ENCODE measurements around the gene LRRC73.
"Not testable (repeated sequence)": the region's sequence is repeated elsewhere in the genome, so short reads cannot be mapped to it uniquely, and the experiment has no call there.

The LRRC73 gene

DNA sequence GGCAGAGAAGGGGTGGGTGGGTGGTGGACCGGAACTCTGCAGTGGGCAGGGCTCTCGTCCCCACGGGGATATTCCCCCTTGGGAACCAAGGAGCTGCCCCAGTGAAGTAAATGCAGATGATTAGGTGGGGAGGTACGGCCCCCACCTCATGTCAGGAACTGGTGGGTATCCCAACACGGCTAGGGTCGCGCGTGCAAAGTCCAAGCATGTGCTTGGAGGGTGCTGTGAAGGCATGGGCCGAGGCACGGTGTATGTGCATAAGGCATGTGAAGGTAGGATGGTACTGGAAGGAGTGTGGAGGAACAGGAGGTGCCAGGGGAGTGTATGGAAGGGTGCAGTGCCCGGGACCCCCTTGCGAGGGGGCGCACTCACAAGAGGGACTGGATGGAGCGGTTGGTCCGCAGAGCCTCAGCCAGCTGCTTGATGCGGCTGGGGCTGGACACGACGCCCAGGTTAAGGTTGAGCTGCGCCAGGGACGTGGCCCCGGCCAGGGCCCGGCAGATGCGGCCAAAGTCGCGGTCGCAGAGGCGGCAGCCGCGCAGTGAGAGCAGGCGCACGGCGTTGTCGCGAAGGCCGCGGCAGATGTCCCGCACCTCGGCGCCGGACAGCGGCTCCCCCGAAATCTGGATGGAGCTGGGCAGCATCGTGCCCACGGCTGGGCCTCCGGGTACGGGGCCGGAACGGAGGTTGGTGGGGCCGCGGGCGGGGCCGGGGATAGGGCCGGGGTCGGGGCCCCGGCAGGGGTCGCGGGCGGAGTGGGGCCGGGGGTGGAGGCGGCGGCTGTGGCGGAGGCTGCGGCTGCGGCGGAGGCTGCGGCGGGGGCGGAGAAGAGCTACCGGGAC, 783 bp downstream of the LRRC73 start:
- no peak for DNase-seq

DNA sequence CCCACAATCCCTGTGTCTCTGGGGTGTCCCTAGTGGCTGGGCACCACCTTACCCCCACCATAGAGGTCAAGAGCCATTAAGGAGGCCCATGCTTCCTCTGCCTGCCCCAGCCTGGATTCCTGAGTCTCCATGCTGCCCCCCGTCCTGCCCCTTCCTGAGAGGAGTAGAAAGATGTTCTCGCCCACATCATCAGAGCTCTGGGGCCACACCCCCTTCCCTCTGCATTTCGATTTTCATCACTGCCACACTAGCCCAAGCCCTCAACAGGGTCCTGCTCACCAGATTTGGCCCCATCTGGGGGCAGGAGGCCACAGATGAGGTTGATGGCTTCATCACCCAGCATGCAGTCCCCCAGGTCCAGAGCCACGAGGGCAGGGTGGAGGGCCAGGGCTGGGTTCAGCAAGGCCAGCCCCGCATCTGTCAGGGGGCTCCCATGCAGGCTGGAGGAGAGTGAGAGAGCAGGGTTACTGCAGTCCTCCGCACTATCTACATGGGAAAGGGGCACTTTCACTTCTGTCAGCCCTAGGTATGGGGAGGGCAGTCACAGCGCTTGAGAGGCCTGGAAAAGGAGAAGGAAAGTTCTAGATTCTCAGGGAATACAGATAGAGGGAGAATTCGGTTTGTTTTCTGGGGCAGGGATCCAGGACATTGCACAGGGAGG, 1.5 kb downstream of the LRRC73 start:
- DNase-seq = no peak

DNA sequence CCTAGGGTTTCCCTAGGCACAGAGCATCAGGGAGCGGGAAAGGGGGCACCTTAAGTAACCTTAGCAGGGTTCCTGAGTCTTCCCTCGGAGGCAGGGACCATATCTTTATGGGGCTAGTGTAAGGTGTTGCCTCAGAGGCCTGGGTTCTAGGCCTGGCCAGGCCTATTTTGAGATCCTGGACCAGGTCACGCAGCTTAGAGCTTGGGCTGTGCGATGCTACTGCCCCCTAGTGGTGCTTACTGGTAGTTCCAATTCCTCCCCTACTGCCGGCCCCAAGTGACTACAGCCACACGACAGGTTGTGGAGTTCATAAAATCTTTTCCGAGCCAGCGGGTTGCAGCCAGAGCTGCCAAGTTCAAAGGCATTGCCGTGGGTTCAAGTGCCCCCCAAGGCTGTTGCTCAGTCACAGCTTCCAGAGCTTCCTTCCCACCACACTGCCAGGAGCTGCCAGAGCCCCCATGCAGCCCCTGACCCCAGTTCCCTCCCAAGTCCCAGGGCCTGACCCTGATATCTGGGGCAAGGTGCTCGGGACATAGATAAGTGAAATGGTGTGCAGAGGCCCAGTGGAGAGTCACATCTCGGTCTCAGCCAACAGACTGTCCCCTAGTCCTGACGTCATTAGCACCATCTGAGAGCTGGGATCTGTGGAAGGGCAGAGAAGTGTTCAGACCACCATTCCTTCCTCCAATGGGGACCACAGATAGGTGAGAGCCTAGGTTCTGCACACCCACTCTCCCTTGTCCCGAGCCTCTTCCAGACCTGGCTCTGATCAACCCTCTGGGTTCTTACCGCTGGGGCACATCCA, 3.3 kb downstream of the LRRC73 start:
- peak; percentile 83 for DNase-seq

DNA sequence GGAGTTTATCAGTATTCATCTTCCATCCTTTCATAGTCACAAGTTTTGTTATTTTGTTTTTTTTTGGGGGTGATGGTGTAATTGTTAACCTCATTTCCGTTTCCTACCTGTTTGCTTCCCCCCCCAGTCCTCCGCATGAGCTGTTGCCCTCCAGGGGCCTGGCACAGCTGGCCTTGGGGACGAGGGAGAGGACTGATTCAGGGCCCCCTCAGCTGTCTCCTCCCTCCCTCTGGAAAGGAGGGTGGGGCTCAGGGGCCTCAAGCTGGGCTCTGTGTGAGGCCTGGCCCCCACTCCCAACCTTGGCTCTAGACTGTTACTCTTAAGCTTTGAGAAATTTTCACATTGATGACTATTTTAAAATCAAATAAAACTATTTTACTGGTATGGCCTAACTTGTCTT, 4.0 kb downstream of the LRRC73 start:
- no peak for DNase-seq

DNA sequence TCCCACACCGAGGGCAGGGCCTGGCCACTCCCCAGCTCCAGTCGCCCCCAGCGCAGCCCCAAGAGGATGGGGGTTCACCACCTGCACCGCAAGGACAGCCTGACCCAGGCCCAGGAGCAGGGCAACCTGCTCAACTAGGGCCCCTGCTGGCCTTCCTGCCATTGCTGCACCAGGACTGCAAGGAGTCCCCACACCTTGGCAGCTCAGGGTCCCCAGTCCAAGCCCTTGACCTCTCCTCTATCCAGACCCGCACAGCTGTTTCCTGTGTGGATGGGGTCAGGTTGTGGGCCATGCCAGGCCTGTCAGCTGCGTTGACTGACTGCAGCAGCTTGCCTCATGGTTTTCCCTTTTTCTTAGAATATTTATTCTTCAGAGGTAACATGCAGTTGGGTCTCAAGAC, 4.4 kb downstream of the LRRC73 start:
- no peak for DNase-seq

DNA sequence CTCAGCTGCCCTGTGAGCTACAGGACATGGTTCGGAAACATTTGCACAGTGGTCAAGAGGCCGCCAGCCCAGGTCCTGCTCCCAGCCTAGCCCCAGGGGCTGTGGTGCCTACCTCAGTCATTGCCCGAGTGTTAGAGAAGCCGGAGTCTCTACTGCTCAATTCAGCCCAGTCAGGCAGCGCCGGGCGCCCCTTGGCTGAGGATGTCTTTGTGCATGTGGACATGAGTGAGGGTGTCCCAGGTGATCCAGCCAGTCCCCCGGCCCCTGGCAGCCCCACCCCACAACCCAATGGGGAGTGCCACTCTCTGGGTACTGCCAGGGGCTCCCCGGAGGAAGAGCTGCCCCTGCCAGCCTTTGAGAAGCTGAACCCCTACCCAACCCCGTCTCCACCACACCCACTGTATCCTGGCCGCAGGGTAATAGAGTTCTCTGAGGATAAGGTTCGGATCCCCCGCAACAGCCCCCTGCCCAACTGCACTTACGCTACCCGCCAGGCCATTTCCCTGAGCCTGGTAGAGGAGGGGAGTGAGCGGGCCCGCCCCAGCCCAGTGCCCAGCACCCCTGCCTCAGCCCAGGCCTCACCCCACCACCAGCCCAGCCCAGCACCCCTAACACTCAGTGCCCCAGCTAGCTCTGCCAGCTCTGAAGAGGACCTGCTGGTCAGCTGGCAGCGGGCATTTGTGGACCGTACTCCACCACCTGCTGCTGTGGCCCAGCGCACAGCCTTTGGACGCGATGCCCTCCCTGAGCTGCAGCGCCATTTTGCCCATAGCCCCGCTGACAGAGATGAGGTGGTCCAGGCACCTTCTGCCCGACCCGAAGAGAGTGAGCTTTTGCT, 5.2 kb downstream of the LRRC73 start:
- no peak for DNase-seq

DNA sequence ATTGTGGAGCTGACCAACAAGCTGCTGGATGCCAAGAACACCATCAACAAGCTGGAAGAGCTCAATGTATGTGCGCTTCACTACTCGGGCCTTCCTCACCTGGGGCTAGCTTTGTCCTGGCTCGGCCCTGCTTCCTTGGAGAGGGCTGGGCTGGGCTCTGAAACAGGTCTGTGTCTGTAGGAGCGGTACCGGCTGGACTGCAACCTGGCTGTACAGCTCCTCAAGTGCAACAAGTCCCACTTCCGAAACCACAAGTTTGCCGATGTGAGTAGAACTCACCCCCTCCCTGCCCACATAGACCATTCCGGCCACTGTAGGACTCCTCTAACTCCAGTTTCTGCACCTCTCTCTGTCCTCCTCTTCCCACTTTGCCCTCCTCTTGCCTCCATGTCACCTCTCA, 6.7 kb downstream of the LRRC73 start:
- no peak for DNase-seq

DNA sequence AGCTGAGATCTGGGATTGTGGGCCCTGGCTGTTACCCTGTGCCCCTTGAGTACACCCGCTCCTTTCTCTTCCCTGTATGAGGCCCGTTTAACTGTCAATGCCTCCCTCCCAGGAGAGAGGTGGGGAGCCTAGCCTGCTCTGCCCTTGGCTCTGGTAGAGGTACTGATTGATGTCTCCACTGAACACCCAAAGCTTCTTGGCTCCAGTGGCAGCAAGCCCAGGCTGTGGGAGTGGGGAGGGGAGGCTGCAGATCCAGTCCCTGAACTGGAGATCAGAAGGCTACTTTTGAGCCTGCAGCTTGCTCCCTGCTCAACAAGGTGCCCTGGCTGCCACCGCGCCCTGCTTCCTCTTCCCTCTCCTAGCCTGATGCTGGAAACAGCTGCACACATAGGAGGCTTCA, 7.5 kb downstream of the LRRC73 start:
- no peak for DNase-seq

DNA sequence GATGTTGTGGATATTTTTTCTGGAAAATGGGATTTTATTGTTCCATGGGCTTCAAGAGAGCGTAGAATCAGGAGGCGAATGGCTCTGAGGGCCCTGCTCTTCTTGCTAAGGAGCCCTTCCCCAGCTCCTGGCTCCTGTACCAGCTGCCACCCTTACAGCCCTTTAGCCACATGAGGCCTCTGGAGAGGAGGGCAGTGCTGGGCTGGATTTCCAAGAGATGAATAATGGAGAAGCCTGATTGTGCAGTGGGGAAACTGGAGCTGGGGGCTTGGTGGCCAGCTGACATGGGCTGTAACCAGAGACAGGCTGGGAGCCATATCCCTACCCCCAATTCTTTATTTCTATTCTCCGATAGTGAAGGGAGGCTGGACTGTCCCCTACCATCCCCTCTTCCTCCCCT, 9.2 kb downstream of the LRRC73 start:
- DNase-seq = no peak

DNA sequence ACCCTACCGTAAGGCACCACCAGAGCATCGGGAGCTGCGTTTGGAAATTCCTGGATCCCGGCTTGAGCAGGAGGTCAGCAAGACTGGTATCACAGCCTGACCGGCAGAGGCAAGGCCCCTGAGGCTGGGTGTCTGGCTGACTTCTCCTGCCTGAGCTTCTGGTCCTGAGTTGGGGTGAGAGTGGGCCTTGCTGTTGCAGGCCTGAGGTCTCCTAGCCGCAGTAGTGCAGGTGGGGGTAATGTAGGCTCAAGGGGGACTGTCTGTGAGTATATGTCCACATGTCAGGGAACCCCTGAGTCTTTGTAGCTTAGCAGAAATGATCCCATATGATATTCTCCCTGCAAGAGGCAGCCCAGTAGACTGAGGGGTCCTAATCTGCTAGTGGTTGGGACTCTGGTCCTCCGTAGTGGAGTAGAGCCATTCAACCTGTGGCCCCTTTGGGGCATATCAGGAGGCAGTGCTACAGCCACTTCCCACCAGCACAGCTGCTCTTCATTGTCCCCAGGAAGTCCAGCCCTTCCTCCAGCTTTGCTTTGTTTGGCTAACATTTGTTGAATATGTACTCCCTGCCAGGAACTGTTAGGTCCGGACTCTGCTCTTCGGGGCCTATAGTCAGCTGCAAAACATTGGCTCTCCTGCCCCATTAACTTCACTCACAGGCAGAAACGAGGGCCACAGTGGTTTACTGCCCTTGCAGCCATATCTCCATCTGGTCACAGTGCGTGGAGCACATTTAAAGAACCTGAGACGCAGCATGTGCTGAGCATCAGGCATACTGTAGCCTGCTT, 10.9 kb downstream of the LRRC73 start:
- no peak for DNase-seq

DNA sequence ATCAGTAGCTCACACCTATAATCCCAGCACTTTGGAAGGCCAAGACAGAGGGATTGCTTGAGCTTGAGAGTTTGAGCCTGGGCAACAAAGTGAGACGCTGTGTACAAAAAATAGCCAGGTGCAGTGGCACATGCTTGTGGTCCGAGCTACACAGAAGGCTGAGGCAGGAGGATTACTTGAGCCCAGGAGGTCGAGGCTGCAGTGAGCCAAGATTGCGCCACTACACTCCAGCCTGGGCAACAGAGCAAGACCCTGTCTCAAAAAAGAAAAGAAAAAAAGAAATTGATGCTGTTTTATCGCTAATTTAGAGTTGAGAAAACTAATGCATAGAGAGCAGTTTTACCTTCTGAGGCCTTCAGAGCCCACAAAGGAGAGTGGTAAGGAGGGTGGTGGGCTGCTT, 11.9 kb downstream of the LRRC73 start:
- DNase-seq = not testable (repeated sequence)

DNA sequence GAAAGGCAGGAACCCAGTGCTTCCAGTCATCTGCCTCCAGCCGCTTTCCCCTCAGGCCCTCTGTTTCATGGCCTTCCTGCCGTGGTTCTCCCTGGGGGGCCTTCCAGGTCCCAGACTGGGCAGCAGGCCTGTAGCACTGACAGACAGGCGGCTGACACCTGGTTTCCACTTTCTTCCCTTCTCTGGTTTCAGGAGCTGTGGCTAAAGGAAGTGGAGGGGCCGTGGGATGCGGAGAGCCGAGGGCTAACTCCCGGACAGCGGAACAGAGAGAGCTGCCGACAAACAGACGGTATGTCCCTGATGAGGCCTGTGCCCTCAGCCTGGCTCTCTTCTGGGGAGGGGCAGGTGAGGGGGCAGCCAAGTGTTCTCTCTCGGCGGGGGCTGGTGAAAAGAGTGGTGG, 12.5 kb downstream of the LRRC73 start:
- DNase-seq = no peak

DNA sequence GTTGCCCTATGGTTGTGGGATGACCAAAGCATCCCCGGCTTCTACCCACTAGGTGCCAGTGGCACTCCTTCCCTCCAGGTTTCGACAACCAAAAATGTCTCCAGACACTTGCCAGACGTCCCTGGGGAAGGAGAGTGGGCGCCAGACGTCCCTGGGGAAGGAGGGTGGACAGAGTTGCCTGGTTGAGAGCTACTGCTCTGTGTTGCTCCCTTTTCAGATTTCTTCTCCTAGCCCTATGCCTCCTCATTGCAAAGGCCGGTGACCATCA, 13.1 kb downstream of the LRRC73 start:
- DNase-seq = no peak

DNA sequence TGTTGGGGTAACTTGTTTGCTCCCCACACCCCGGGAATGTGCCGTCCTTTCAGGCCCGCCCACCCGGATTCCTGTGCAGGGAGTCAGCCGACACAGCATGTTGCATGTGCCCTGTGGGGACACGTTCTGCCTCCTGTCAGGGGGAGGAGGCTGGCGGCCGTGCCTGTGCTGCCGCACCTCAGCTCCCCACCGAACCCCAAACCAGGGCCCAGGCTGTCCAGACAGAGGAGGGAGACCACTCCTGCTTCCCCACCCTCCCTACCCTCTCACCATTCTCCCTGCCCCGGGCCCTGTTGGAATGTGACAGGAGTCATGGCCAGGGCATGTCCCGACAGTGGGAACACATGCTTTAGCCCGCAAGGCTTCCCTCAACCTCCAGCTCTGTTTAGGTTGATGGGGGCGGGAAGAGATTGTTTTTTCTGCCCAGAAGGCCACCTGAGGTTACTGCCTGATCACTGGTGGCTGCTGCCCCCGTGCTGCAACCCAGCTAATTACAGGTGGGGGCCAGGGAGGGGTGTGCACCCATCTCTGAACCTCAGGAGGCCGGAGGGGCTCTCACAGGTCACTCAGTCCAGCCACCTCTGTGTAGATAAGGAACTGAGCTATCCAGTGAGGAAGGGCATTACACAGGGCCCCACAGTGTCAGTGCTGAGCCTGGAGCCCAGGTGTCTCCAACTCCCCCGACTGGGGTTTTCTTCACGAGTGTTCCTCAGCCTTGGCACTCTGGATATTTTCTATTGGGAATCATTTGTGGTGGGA, 13.6 kb downstream of the LRRC73 start:
- peak; percentile 20 for DNase-seq

DNA sequence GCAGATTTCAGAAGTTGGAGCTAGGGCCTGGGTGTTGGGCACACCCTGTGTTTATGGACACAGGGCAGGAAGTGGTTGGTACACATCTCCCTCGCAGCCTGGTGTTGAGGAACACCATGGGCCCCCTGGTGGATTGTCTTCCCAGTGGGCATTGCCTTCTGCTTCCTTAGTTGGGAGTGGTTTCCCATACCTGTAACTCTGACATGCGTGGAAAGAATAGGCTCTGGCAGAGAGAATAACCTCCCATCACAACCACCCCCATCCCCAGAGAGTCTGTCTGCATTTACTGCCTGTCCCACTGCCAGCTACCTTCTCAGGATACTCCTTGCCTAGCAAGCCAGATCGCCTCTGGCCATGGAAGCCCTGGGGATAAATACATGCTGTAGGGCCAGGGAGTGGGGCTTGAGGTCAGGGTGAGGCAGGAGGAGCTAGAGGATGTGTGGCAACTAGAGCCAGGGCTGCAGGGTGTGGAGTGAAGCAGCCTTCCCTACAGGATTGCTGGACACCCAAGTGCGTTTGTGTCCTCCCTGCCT, 14.7 kb downstream of the LRRC73 start:
- DNase-seq = no peak

DNA sequence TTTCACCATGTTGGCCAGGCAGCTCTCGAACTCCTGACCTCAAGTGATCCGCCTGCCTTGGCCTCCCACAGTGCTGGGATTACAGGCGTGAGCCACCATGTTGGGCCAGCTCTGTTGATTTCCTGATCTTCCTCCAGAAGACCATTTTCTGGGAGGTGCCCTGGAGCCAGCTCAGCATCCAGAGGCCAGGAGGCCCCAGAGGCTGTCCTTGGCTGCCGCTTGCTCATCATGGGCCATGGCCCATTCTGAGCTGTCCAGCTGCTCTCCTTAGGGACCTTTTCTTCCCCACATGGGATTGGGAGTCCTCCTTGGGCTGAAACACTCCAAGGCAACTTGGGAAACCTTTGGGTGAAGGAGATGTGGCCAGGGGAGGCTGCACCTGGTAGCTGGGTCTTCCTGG, 15.4 kb downstream of the LRRC73 start:
- no peak for DNase-seq

DNA sequence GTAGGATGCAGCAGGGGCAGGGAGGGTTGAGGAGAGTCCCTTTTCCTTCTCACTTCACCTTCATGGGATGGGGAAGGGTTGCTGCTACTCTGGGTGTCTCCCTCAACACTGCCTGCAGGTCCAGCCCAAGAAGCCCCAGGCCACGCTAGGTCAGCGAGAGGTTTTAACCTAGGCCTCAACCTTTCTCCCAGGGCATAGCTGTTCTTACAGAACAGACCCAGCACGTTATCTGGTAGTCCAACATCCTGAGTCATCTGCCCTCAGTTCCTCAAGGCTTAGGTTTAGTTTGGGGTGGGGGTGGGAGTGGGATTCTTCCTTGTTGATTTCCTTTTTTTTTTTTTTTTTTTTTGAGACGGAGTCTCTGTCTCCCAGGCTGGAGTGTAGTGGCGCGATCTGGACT, 15.8 kb downstream of the LRRC73 start:
- no peak for DNase-seq

DNA sequence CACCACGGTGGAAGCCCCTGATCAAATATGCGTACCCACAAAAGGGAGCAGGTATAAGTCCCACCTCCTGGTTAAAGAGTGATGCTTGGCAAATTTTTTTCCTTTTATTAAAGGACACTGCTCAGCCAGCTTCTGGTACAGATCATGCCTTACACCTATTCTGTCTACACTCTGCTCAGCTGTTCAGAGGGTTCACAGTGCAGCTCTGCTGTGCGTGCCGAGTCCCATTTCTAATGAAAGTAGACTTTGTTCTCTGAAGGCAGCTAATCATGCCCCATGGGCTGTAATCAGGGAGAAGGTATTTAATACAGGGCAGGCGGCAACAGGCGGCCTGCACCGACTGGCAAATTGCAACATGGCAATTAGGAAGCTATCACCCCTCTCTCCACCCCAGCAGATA, 16.3 kb downstream of the LRRC73 start:
- DNase-seq = no peak

DNA sequence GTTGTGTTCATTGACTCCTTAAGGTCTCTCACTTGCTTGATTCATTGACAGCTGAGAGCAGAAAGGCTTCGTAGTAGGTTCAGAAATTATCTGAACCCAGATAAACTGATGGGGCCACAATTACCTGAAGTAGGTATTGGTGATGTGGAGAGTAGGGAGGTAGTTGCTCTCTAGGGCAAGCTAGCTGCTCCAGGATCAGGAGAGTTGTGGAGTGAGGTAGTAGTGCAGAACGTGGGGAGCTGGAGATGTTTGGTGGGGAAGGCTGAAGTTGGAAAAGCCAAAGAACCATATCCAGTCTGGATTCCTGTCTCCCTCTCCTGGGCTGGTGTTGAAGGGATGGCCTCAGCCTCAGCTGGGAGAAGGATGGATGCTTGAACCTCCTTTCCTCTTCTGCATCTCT, 16.9 kb downstream of the LRRC73 start:
- no peak for DNase-seq

DNA sequence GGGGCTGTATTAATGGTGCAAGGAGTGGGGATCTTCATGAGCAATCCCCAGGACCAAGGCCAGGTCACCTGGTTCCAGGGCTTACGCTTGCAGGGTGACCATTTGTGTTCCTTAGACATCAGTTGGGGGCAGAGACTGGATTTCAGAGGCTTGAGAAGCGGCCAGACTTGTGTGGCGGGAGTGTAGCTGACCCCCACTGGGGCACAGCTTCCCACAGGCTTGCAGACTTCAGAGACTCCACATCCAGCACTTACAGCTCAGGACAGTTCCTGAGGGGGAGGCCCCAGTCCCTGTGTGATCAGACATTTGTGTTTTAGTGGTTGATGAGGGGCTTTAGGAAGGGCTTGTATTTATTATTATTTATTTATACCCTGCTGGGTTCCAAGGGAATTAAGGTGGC, 17.5 kb downstream of the LRRC73 start:
- DNase-seq = no peak
